HUES64 (cell line): ENCODE measurements around the gene SHOC1. TPM values are rescaled to one million over a fixed set of nuclear protein-coding genes. Genes with fewer than 3 reads are reported as not detected.

Experiments
- H3K27ac ChIP-seq: 2 replicates; pipeline ENCODE4 v1.7.0; 2013; ENCODE audit warnings: low read depth, low read length, inconsistent platforms
- H3K27me3 ChIP-seq: 2 replicates; pipeline ENCODE4 v1.6.1; 2013; ENCODE audit warnings: mild to moderate bottlenecking, low read length; ENCODE audit not compliant: insufficient read depth
- H3K36me3 ChIP-seq: 2 replicates; pipeline ENCODE4 v1.6.1; 2013; ENCODE audit warnings: mild to moderate bottlenecking, low read length; ENCODE audit not compliant: insufficient read depth
- H3K4me1 ChIP-seq: 2 replicates; pipeline ENCODE4 v1.6.1; 2013; ENCODE audit warnings: mild to moderate bottlenecking, low read length, moderate library complexity; ENCODE audit not compliant: insufficient read depth
- H3K4me3 ChIP-seq: 2 replicates; pipeline ENCODE4 v1.5.1; 2013; ENCODE audit warnings: mild to moderate bottlenecking, low read length, moderate library complexity
- H3K9ac ChIP-seq: 2 replicates; pipeline ENCODE4 v1.6.1; 2013; ENCODE audit warnings: mild to moderate bottlenecking, low read depth, low read length
- H3K9me3 ChIP-seq: 2 replicates; pipeline ENCODE4 v1.6.1; 2013; ENCODE audit warnings: low read depth, low read length; ENCODE audit not compliant: insufficient read depth
- WGBS: fragments of 150-250, 120-280 bp; methylation state at CpG from one replicate; pipeline ENCODE4 v1.1.7; 2013; ENCODE audit warnings: missing lambda C conversion rate; 5-methylcytosine and 5-hydroxymethylcytosine counted together
- polyA plus RNA-seq, 2 experiments: library from polyadenylated mRNA; stranded (reverse); fragments of 50-300 nt; gene quantifications; one replicate each; pipeline ENCODE4 v1.2.3, GENCODE V29; 2013

SHOC1 gene
- not detected for polyA plus RNA-seq (2013, experiment 1 of 2)
- polyA plus RNA-seq (2013, experiment 2 of 2), result not detected

GRCh38 chr9:111794835-111795556 is at the start of gene SHOC1:
TSS of gene SHOC1 (minus strand) at chr9:111794937. CDS start at chr9:111791418, 3,519 bp downstream.
- H3K27me3 ChIP-seq, result no peaks in the 10 kb centered on the region
- H3K4me3 ChIP-seq, result no peak within 1 kb of the TSS
- no peaks in the 10 kb centered on the region for H3K9me3 ChIP-seq
- H3K4me1 ChIP-seq, result no peaks in the 10 kb centered on the region
- H3K27ac ChIP-seq, result no peak within 1 kb of the TSS
- WGBS, result 94% methylated on average over 29 of the region's 29 CpGs
- H3K36me3 ChIP-seq, result no peaks in the 10 kb centered on the region
- H3K9ac ChIP-seq, result no peak within 1 kb of the TSS

GRCh38 chr9:111843971-111844370 is 49.2 kb upstream of the SHOC1 start:
- 91% methylated on average over 3 of the region's 3 CpGs for WGBS
- Histone ChIP-seq H3K27ac (no peak overlapping the region), H3K4me1 (peaks cover 3% of the 10 kb centered on the region; the same call in 1 of the 2 replicates), H3K27me3 (no peaks in the 10 kb centered on the region), H3K36me3 (no peaks in the 10 kb centered on the region), H3K9me3 (no peaks in the 10 kb centered on the region), H3K4me3 (no peak overlapping the region), H3K9ac (no peak overlapping the region)

DNA sequence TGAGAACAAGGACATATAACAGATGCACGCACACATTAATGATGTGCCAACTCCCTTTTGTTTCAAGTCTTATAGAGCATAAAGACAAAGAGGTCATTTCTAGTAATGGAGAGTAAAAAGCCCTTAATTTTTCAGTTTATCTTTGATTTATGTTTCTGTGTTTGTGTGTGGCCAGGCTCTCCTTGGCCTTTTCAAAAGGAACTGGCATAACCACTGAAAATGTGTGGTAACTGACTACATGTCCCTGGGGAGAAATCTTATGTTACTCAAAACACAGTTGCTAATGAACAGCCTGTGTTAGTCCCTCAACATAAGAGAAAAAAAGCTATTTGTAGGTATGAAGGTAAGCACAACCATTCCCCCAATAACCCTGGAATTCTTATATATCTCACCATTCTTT is 47.6 kb upstream of the SHOC1 start:
- Histone ChIP-seq H3K4me3 (no peak overlapping the region), H3K36me3 (no peaks in the 10 kb centered on the region), H3K9ac (no peak overlapping the region), H3K9me3 (no peaks in the 10 kb centered on the region), H3K27me3 (no peaks in the 10 kb centered on the region), H3K27ac (no peak overlapping the region), H3K4me1 (peaks cover 3% of the 10 kb centered on the region; the same call in 1 of the 2 replicates)
- 88% methylated on average over 1 of the region's 1 CpG for WGBS

GRCh38 chr9:111840442-111840841 is 45.7 kb upstream of the SHOC1 start:
- no peaks in the 10 kb centered on the region for H3K9me3 ChIP-seq
- no peaks in the 10 kb centered on the region for H3K36me3 ChIP-seq
- no peak overlapping the region for H3K9ac ChIP-seq
- 89% methylated on average over 1 of the region's 1 CpG for WGBS
- no peak overlapping the region for H3K27ac ChIP-seq
- H3K4me3 ChIP-seq, result no peak overlapping the region
- H3K27me3 ChIP-seq, result no peaks in the 10 kb centered on the region
- peaks cover 3% of the 10 kb centered on the region; the same call in 1 of the 2 replicates for H3K4me1 ChIP-seq

GRCh38 chr9:111839987-111840386 is 45.2 kb upstream of the SHOC1 start:
- Histone ChIP-seq H3K4me1 (peaks cover 3% of the 10 kb centered on the region; the same call in 1 of the 2 replicates), H3K9me3 (no peaks in the 10 kb centered on the region), H3K9ac (no peak overlapping the region), H3K27me3 (no peaks in the 10 kb centered on the region), H3K36me3 (no peaks in the 10 kb centered on the region), H3K27ac (no peak overlapping the region), H3K4me3 (no peak overlapping the region)
- 96% methylated on average over 2 of the region's 2 CpGs for WGBS

DNA sequence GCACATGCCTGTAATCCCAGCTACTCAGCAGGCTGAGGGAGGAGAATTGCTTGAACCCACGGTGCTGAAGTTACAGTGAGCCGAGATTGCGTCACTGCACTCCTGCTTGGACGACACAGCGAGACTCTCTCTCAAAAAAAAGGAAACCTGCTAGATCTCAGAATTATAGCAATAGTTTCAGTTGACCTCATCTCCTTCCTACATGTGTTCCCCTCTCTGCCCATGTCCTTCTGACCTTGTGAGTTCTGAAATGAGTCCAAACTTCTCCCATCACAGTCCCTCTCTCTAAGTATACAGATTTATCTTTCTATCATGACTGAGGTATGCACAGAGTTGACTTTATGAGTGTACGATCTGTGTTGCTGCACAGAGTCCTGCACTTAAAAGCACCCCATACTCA is 44.6 kb upstream of the SHOC1 start:
- WGBS, result 96% methylated on average over 6 of the region's 6 CpGs
- Histone ChIP-seq H3K4me3 (no peak overlapping the region), H3K36me3 (no peaks in the 10 kb centered on the region), H3K27ac (no peak overlapping the region), H3K9me3 (no peaks in the 10 kb centered on the region), H3K4me1 (peaks cover 3% of the 10 kb centered on the region; the same call in 1 of the 2 replicates), H3K9ac (no peak overlapping the region), H3K27me3 (no peaks in the 10 kb centered on the region)

DNA sequence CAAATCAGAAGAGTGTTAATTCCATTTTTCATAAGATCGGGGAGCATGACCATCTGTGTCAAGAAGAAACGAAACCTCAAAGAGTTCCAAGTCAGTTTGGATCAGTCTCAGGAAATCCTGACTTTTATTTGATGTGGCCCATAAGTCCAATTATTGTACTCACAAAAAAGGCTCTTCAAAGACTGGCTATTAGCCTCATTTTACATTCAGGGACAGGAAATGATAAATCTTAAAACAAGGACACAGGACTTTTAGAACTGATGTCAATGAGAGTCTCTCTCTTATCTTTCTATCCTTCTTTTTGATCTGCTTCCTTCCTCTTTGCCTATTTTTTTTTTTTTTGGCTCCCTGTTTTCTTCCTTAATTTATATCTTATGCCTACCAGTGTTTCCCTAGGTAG is 43.7 kb upstream of the SHOC1 start:
- 95% methylated on average over 2 of the region's 2 CpGs for WGBS
- no peak overlapping the region for H3K9ac ChIP-seq
- no peak overlapping the region for H3K27ac ChIP-seq
- H3K27me3 ChIP-seq, result no peaks in the 10 kb centered on the region
- H3K4me1 ChIP-seq, result no peaks in the 10 kb centered on the region
- H3K36me3 ChIP-seq, result no peaks in the 10 kb centered on the region
- no peaks in the 10 kb centered on the region for H3K9me3 ChIP-seq
- no peak overlapping the region for H3K4me3 ChIP-seq

DNA sequence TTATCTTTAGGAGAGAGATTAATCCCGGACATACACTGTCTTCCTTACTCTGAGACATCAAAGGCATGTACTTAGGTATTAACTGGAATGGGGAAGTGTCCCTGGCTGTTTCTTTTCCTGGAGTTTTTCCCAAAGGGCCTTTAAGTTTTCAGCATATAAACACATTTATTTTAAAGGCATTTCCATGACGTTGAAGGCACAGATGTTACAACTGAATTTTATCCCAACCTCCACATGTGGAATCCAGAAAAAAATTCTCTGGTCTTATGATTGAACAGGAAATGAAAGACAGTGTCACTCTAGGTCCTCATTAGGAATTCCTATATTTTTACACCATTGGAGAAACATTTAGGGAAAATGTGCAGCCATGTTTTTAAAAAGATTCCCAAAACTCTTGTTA is 41.6 kb upstream of the SHOC1 start:
- Histone ChIP-seq H3K27me3 (no peaks in the 10 kb centered on the region), H3K36me3 (no peaks in the 10 kb centered on the region), H3K9ac (no peak overlapping the region), H3K9me3 (no peaks in the 10 kb centered on the region), H3K27ac (no peak overlapping the region), H3K4me3 (no peak overlapping the region), H3K4me1 (no peaks in the 10 kb centered on the region)
- 96% methylated on average over 2 of the region's 2 CpGs for WGBS

DNA sequence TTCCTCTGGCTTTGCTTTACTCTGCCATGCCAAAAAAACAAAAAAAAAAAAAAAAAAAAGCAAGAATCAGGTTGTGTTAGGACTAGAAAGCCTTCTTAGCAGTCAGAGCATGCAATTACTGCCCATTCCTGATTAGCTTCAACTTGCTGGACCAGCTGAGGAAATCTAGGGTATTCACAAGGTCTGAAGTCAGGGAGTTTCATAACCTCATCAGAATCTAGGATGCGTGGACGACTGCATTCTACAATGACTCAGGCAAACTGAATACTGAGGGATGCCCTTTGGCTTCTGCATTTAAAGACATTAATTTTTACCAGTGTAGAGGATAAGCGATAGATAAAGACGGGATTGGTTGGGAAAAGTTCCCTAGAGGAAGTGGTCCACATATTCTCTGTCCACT is 39.2 kb upstream of the SHOC1 start:
- no peaks in the 10 kb centered on the region for H3K4me1 ChIP-seq
- no peaks in the 10 kb centered on the region for H3K9me3 ChIP-seq
- H3K27ac ChIP-seq, result no peak overlapping the region
- H3K27me3 ChIP-seq, result no peaks in the 10 kb centered on the region
- H3K36me3 ChIP-seq, result no peaks in the 10 kb centered on the region
- H3K9ac ChIP-seq, result no peak overlapping the region
- no peak overlapping the region for H3K4me3 ChIP-seq
- WGBS, result 98% methylated on average over 4 of the region's 4 CpGs

GRCh38 chr9:111832449-111832848 is 37.7 kb upstream of the SHOC1 start:
- Histone ChIP-seq H3K27ac (no peak overlapping the region), H3K27me3 (no peaks in the 10 kb centered on the region), H3K36me3 (no peaks in the 10 kb centered on the region), H3K9ac (no peak overlapping the region), H3K9me3 (no peaks in the 10 kb centered on the region), H3K4me3 (no peak overlapping the region), H3K4me1 (no peaks in the 10 kb centered on the region)
- WGBS, result 87% methylated on average over 2 of the region's 2 CpGs

DNA sequence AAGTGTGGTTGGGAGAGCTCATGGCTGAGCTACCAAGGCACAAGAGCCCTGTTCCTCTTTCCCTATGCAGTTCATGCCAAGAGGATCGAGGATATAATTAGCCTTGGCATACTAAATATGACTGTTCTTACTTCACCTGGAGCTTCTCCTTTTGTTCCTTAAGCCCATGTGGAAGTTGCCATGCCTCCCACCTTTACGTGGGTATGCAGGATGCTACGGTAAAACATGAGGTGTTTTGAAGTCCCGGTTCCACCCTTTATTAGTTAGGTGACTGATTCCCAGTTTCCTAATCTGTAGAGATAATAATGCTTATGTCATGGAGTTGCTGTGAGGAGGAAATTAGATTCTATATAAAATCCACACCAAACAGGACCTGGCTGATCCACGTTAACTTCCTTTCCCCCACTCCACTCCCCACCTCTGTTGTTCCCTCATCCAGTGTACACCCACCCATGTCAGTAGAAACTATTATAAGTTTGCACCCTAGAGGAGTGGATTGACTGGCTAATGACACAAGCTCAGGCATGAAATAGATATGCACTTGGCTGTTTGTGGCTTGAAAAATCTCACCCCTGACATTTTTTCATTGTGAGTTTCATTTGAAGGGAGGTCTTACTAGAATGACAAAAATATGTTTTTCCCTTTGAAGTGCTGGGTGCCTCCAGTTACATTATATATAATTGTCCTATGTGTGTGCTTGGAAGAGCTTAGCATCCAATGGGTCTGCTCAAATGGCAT is 36.8 kb upstream of the SHOC1 start:
- Histone ChIP-seq H3K4me3 (no peak overlapping the region), H3K27ac (no peak overlapping the region)
- WGBS, result 96% methylated on average over 5 of the region's 5 CpGs

More for the DNA sequence above, 36.8 kb upstream of the SHOC1 start:
- Histone ChIP-seq H3K27me3 (no peaks in the 10 kb centered on the region), H3K36me3 (no peaks in the 10 kb centered on the region), H3K9me3 (no peaks in the 10 kb centered on the region), H3K9ac (no peak overlapping the region), H3K4me1 (no peaks in the 10 kb centered on the region)
